ENCODE results near the gene GALT.

DNA sequence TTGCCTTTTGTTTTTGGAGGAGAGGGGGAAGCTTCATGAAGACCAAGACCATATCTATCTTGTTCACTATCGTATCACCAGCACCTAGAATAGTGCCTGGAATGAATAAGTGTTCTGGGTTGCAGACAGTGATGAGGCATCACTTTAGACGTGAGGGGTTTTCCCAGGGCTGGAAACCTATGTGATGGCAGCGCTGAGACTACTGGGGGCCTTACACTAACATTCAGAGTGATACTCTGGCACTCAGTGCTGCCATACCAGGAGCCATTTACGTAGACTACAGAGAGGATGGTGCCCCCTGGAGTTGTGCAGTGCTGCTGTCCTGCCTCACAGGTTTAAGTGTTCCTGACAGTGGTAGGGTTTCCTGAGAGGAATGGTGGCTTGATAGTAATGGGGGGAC is 37.7 kb downstream of the GALT start:
- TF ChIP-seq, protein P1, sequence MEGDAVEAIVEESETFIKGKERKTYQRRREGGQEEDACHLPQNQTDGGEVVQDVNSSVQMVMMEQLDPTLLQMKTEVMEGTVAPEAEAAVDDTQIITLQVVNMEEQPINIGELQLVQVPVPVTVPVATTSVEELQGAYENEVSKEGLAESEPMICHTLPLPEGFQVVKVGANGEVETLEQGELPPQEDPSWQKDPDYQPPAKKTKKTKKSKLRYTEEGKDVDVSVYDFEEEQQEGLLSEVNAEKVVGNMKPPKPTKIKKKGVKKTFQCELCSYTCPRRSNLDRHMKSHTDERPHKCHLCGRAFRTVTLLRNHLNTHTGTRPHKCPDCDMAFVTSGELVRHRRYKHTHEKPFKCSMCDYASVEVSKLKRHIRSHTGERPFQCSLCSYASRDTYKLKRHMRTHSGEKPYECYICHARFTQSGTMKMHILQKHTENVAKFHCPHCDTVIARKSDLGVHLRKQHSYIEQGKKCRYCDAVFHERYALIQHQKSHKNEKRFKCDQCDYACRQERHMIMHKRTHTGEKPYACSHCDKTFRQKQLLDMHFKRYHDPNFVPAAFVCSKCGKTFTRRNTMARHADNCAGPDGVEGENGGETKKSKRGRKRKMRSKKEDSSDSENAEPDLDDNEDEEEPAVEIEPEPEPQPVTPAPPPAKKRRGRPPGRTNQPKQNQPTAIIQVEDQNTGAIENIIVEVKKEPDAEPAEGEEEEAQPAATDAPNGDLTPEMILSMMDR (IDR thresholded peaks at IDR 0.05; ENCODE audit: insufficient read depth, low read length, poor library complexity, severe bottlenecking): no peak
- TF ChIP-seq EZH2phosphoT487 (conservative IDR thresholded peaks at IDR 0.05; ENCODE audit: low read length): no peak
